NCI-H748 (cell line): ENCODE measurements around the gene CDHR5.
A peak's percentile ranks its signal among the peaks of the same experiment; 100 is the strongest.
"Not testable (repeated sequence)": the region's sequence is repeated elsewhere in the genome, so short reads cannot be mapped to it uniquely, and the experiment has no call there.

Experiments used
- DNase-seq: peaks from one replicate; lab custom pipeline; 2025; ENCODE audit not compliant: unreplicated experiment; lab: John Stamatoyannopoulos, UW

Gene CDHR5

GRCh38 chr11:589798-590197, 35.0 kb downstream of the CDHR5 start:
- no peak for DNase-seq

- DNase-seq: no peak
Measured at GRCh38 chr11:587978-588380, 36.8 kb downstream of the CDHR5 start.

DNA sequence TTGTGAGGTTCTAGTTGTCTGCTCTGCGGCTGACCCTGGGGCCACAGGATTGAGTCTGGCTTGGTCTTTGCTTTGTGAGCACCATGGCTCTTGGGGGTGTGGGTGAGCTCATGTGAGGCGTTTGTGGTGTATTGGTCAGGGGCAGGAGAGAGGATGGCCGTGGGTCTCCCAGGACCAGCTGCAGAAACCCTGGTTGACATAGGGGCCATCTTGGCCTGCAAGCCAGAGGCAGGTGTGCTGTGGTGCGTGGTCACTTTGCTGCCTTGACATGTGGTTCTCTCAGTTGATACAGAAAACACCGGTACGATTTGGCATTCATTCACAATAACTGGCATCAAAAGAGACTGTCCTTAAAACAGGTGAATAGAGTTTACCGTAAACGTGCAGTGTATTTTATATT, 37.2 kb downstream of the CDHR5 start:
- no peak for DNase-seq

GRCh38 chr11:586376-587316, 38.1 kb downstream of the CDHR5 start:
- no peak for DNase-seq

DNA sequence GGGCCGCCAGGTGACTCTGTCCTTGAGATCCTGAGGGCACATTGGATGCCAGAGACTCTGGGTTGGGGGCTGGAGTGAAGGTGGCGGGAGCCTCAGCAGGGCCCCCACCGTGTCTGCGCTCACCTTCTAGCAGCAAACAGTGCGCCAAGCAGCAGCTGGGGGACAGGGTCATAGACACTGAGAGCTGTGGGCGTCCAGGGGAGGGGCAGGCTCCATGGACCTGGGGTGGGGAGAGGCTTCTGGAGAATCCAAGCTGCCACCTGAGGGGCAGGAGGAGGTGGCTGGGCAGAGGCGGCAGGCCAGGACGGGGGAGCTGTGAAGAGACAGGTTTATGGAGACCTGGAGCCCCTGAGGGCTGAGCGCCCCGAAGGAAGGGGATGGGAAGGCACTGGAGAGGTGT, 40.5 kb downstream of the CDHR5 start:
- no peak for DNase-seq

GRCh38 chr11:581752-582151, 43.0 kb downstream of the CDHR5 start:
- no peak for DNase-seq

- DNase-seq: no peak
Measured at GRCh38 chr11:581342-581741, 43.4 kb downstream of the CDHR5 start.

- no peak for DNase-seq
Measured at GRCh38 chr11:579830-580601, 44.7 kb downstream of the CDHR5 start.

DNA sequence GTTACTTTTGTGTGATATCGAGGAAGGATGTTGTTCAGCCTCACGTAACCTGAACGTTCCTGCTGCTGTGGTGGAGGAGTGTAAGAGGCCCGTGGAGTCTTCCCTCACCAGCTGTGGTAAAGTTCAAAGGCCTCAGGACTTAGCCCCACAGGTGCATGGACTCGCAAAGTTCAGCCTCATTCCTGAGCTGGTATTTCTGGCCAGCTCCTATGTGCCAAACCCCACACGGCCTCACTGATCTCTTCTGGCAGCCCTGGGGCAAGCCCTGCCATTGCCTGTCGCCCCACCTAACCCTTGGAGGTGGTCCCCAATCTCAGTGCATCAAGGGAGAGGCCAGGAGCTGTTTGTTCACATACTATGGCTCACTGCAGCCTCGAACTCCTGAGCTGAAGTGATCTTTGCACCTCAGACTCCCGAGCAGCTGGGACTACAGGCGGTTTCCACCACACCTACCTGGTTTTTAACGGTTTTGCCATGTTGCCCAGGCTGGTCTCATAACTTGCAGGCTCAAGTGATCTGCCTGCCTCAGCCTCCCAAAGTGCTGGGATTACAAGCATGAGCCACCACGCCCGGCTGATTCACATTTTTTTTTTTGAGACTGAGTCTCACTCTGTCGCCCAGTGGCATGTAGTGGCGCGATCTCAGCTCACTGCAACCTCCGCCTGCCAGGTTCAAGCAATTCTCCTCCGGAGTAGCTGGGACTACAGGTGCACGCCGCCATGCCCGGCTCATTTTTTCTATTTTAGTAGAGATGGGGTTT, 46.3 kb downstream of the CDHR5 start:
- no peak for DNase-seq

GRCh38 chr11:577611-577894, 47.2 kb downstream of the CDHR5 start:
- DNase-seq: no peak

DNA sequence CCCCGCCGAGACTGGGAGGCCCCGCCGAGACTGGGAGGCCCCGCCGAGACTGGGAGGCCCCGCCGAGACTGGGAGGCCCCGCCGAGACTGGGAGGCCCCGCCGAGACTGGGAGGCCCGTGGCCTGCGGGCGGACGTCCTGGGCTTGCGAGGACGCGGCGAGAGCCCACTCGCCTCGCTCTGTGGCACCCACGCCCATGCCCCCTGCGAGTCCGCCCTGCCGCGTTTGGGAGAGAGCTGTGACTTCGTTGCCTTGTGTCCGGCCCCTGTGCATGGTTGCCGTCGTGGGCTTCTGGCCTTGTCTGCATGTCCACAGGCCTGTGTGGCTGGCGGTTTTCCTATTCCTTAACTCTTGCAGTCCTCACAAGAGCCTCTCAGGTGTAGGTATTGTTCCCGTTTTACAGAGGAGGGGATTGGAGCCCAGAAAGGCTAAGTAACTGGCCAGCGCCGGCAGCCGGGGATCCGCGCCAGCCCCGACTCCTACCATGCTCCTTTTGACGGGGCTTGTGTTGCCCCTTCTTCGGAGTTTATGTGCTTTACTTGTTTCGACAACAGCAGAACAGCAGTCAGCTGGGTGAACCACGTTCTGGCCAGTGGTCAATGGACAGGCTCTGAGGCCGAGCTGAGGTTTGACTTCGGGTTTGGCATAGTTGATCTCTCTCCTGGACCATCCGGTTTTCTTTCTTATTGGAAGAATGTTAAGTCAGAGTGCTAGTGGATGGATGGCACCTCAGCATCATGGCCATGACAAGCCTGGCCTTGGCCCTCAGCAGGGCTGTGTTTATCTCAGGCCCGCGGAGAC, 47.7 kb downstream of the CDHR5 start:
- no peak for DNase-seq

DNA sequence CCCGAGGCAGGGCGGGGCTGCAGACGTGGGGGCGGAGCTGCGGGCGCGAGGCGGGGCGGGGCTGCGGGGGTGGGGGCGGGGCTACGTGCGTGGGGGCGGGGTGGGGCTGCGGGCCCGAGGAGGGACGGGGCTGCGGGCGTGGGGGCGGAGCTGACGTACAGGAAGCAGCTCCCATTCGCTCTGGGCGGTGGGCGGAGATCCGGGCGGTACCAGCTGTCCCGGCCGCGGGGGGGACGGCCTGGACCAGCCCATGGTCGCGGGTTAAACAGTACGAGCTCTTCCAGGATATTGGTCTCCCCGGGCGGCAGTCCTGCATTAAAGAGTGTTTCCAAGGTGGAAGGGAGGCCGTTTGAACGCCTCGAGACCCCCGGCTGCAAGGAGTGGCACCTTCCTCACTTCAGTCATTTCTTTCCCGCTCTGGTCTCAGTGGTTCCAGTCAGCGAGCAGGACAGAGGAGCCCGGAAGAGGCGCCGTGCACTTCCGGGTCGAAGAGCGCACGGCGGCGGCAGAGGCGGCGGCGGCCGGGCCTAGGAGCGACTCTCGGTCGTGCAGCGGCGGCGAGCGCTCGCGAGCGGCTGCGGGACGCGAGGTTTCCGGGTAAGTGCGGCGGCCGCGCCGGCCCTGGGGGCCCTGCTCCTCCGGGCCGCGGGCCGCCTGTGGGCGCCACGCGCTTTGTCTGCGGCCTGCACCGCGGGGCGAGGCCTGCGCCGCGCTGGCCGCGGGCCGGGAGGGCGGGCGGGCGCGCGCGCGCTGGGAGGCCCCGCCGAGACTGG, 48.6 kb downstream of the CDHR5 start, which contains the start of gene PHRF1:
Gene PHRF1, plus strand, starts transcription at position 475 of the 773 bp plus-strand sequence. CDS start 5,043 bp downstream, outside the sequence.
- peak; percentile 93 for DNase-seq

DNA sequence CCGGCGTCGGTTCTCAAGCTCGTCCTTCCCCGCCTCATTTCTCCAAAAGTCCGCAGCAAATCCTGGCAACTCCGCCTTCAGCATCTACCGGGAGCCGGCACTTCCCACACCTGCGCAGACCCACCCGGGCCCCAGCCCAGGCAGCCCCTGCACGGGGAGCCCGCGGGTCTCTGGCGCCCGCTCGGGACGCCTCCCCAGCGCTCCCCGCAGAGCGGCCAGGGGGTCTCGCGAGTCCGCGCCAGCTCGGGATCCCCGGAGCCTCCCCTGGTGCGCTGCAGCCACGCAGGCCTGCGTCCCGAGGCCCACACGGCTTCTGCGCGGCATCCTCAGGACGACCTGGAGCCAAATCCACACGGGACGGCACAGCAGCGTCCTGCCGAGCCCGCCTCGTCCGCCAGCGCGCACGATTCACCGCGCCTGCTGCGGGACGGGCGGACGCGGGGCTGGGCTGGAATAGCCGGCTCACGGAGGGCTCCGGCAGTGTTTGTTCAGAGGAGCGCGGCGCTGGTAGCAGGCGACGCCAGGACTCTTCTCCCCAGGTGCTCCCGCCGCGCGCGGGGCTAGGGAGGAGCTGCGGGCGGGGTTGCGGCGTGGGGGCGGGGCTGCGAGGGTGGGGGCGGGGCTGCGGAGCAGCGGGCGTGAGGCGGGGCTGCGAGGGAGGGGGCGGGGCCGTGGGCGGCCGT, 49.3 kb downstream of the CDHR5 start:
- peak; percentile 84 for DNase-seq

GRCh38 chr11:574632-575312, 50.0 kb downstream of the CDHR5 start:
- peak; percentile 56 for DNase-seq

GRCh38 chr11:574031-574570, 50.7 kb downstream of the CDHR5 start:
- DNase-seq: not testable (repeated sequence)

GRCh38 chr11:573146-573759, 51.5 kb downstream of the CDHR5 start:
- DNase-seq: no peak

DNA sequence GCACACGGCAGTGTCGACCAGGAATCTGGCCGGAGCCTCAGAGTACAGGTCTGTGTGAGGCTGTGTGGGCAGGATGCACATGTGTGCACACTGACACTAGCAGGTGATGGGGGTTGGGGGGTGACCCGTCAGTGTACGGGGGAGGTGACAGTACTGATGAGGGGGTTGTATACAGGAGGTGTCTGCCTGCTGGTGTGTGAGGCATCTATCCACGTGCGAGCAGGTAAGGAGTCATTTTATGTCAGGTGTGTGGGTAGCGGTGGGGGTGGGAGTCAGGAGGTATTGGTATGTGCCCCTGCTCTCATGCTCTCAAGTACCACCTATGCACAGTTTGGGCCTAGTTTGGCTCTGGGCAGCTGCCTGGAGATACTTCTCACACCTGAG, 53.0 kb downstream of the CDHR5 start:
- DNase-seq: no peak
